HL-60 (cell line): ENCODE data around the gene MATN3.

Experiments
- POLR2AphosphoS5 ChIP-seq: IDR thresholded peaks from 2 replicates; pipeline ENCODE4 v1.6.1; 2012; ENCODE audit warnings: low read depth
- SPI1 ChIP-seq: IDR thresholded peaks from 2 replicates; pipeline ENCODE4 v1.6.1; 2012; ENCODE audit warnings: low read depth, mild to moderate bottlenecking, borderline replicate concordance
- TF ChIP-seq, protein P1 (sequence below): IDR thresholded peaks from one replicate; pipeline ENCODE4 v1.5.1; 2011; ENCODE audit warnings: low read length, control low read depth, inconsistent platforms; ENCODE audit not compliant: insufficient read depth

DNA sequence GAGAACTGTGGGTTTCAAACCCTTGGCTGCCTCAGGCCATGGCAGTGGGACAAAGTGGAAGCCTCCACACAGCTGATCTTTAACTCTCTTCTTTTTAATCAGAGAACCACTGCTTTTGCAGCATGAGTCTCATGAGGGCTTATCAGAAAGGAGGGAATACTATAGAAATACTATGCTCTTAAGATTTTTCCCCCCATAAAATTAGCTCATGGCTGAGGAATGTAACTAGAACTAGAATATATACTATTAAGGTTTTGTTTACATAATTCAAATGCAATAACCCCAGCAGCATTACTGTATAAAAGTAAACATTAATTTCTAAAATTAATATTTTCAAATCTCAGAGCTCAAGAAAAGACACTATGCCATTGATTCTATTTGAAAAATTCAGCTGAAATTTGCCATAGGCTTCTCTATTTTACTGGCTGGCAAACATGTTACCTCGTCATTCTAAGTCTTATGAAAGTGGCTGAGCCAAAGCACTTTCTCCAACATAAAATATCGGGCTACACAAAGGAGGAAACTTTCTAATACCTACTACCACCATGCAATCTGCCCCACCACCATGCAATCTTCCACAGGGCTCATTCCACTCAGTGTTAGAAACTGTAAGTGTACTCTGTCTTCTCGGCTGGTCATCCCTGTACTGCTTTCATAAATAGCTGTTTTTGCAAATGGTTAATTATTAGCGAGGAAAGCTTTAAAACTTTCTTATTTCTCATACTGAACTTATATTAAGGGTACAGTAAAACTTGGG, 65.1 kb downstream of the MATN3 start:
- TF ChIP-seq POLR2AphosphoS5: no peak
- TF ChIP-seq, protein P1, sequence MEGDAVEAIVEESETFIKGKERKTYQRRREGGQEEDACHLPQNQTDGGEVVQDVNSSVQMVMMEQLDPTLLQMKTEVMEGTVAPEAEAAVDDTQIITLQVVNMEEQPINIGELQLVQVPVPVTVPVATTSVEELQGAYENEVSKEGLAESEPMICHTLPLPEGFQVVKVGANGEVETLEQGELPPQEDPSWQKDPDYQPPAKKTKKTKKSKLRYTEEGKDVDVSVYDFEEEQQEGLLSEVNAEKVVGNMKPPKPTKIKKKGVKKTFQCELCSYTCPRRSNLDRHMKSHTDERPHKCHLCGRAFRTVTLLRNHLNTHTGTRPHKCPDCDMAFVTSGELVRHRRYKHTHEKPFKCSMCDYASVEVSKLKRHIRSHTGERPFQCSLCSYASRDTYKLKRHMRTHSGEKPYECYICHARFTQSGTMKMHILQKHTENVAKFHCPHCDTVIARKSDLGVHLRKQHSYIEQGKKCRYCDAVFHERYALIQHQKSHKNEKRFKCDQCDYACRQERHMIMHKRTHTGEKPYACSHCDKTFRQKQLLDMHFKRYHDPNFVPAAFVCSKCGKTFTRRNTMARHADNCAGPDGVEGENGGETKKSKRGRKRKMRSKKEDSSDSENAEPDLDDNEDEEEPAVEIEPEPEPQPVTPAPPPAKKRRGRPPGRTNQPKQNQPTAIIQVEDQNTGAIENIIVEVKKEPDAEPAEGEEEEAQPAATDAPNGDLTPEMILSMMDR: no peak
- no peak for TF ChIP-seq SPI1
